SKM-1 (cell line): ENCODE measurements around the gene NSRP1.
A peak's percentile ranks its signal among the peaks of the same experiment; 100 is the strongest.

Experiments used
- DNase-seq: peaks from one replicate; lab custom pipeline; 2025; ENCODE audit not compliant: unreplicated experiment; lab: John Stamatoyannopoulos, UW

The NSRP1 gene

GRCh38 chr17:30220414-30220813 lies 103.8 kb downstream of the NSRP1 start:
- no peak for DNase-seq

GRCh38 chr17:30221346-30221745 lies 104.7 kb downstream of the NSRP1 start:
- DNase-seq = no peak

- no peak for DNase-seq
These were observed 105.6 kb downstream of the NSRP1 start for GRCh38 chr17:30222251-30222650.

GRCh38 chr17:30222721-30223175 lies 106.1 kb downstream of the NSRP1 start:
- DNase-seq = no peak

GRCh38 chr17:30224419-30224960 lies 107.9 kb downstream of the NSRP1 start:
- DNase-seq = peak; percentile 56

GRCh38 chr17:30225112-30225511 lies 108.5 kb downstream of the NSRP1 start:
- no peak for DNase-seq

GRCh38 chr17:30225919-30226553 lies 109.4 kb downstream of the NSRP1 start:
- no peak for DNase-seq

GRCh38 chr17:30226878-30227277 lies 110.3 kb downstream of the NSRP1 start:
- no peak for DNase-seq

- no peak for DNase-seq
These were observed 111.4 kb downstream of the NSRP1 start for GRCh38 chr17:30228011-30228410.

- no peak for DNase-seq
These were observed 112.4 kb downstream of the NSRP1 start for GRCh38 chr17:30229012-30229411.

GRCh38 chr17:30230009-30230408 lies 113.4 kb downstream of the NSRP1 start:
- peak; percentile 52 for DNase-seq

- no peak for DNase-seq
These were observed 114.0 kb downstream of the NSRP1 start for GRCh38 chr17:30230596-30231125.

GRCh38 chr17:30232015-30232823 lies 115.6 kb downstream of the NSRP1 start:
- no peak for DNase-seq

- no peak for DNase-seq
These were observed 116.3 kb downstream of the NSRP1 start for GRCh38 chr17:30232824-30233427.

GRCh38 chr17:30234296-30234695 lies 117.7 kb downstream of the NSRP1 start:
- no peak for DNase-seq

GRCh38 chr17:30234964-30235363 lies 118.3 kb downstream of the NSRP1 start:
- no peak for DNase-seq

GRCh38 chr17:30235386-30236296 lies 119.0 kb downstream of the NSRP1 start, which contains the start of gene SLC6A4:
Gene SLC6A4, minus strand, starts transcription at chr17:30235697. Its CDS starts 13,739 bp downstream, at chr17:30221958.
- DNase-seq = no peak
